ENCODE data around the gene ABHD17C. TPM values are rescaled to one million over a fixed set of nuclear protein-coding genes. Genes with fewer than 3 reads are reported as not detected.

ABHD17C gene
- total and polyA plus RNA-seq, 12 donors: 1.9 to 9.9 (median 5.3) TPM

GRCh38 chr15:80662757-80663553, 32.2 kb upstream of the ABHD17C start:
- intact Hi-C loops (cut with DNase I): loop anchor here in 1 of 2 donors (5.0 kb wide), 1 partner anchor 114 kb away; the partner anchor contains the start of gene CEMIP

DNA sequence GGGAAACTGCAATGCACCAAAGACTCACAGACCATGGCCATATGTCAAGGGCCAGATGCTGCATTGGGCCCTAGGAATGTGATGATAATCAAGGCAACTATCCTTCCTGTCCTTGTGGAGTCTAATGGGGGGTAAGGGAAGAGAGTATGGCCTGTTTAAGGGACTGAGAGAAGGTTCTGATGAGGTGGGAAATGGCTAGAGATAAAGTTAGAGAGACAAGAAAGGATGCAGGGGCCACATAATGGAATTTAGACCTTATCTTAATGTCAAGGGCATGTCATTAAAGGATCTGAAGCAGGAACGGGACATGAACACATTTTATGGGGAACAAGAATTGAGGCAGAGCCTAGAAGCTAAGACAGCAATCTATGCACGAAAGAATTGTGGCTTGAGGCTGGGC, 30.0 kb upstream of the ABHD17C start:
- no peaks in the 10 kb centered on the region for H3K36me3 ChIP-seq (replicated peaks in 1 of 2)
- no peak for DNase-seq
- H3K4me1 ChIP-seq (replicated peaks in 1 of 2): no peaks in the 10 kb centered on the region
- 57 to 70% (median 65%) methylated on average over 2 of the region's 2 CpGs for WGBS, 4 donors
- no peak overlapping the region for H3K27ac ChIP-seq
- intact Hi-C loops (cut with DNase I): no loop called here
- H3K4me3 ChIP-seq: no peak overlapping the region
- H3K9me3 ChIP-seq (replicated peaks in 1 of 3): no peaks in the 10 kb centered on the region
- no peaks in the 10 kb centered on the region for H3K27me3 ChIP-seq
- TF ChIP-seq CTCF (IDR thresholded peaks at IDR 0.05) (no peak), POLR2A (IDR thresholded peaks at IDR 0.05) (no peak)

More at GRCh38 chr15:80662757-80663553, 32.2 kb upstream of the ABHD17C start:
- TF ChIP-seq CTCF (IDR thresholded peaks at IDR 0.05): no peak
- TF ChIP-seq POLR2A (IDR thresholded peaks at IDR 0.05): no peak
- Histone ChIP-seq H3K36me3 (replicated peaks in 1 of 2) (no peaks in the 10 kb centered on the region), H3K27ac (no peak overlapping the region), H3K4me3 (no peak overlapping the region), H3K9me3 (replicated peaks in 1 of 3) (no peaks in the 10 kb centered on the region), H3K27me3 (no peaks in the 10 kb centered on the region), H3K4me1 (replicated peaks in 1 of 2) (no peaks in the 10 kb centered on the region)
- DNase-seq: no peak
- WGBS, 4 donors: 84 to 91% (median 87%) methylated on average over 7 of the region's 7 CpGs

- Histone ChIP-seq H3K9me3 (replicated peaks in 1 of 3) (no peaks in the 10 kb centered on the region), H3K27ac (no peak overlapping the region), H3K4me3 (no peak overlapping the region), H3K36me3 (replicated peaks in 1 of 2) (no peaks in the 10 kb centered on the region), H3K4me1 (replicated peaks in 1 of 2) (no peaks in the 10 kb centered on the region), H3K27me3 (no peaks in the 10 kb centered on the region)
- no peak for TF ChIP-seq CTCF (IDR thresholded peaks at IDR 0.05)
- no peak for TF ChIP-seq POLR2A (IDR thresholded peaks at IDR 0.05)
- DNase-seq: no peak
- WGBS, 4 donors: 74 to 81% (median 75%) methylated on average over 4 of the region's 4 CpGs
- intact Hi-C loops (cut with DNase I): no loop called here
Observed at GRCh38 chr15:80667936-80668335, 27.2 kb upstream of the ABHD17C start.

DNA sequence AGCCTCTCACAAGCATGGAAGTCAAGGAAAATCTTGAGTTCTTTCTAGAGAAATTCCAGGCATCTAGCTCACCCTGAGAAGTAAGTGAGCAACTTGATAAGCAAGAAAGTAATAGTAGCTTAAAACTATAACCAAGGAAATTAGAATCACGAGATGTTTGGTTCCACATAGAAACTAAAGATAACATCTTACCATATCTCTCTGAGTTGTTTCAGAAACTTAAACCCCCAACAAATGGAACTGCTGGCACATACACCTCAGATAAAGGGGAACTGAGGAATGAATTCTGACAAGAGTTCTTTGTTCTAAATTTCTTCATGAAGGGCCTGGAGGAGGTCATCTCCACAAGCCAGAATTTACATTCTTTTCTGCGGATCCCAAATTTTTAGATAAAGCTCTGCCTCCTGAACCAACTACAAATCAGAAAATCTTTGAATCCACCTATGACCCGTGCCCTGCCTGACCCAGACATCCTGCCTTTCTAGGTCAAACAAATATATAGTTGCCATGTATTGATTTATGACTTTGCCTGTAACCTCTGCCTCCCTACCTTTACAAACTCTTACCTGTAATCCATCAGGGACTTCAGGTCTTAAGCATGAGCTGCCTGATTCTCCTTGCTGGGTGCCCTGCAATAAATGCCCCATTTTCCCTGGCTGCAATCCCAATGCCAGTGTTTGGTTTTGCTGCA, 26.4 kb upstream of the ABHD17C start:
- no peak for DNase-seq
- Histone ChIP-seq H3K36me3 (replicated peaks in 1 of 2) (no peaks in the 10 kb centered on the region), H3K27me3 (no peaks in the 10 kb centered on the region), H3K4me1 (replicated peaks in 1 of 2) (no peaks in the 10 kb centered on the region), H3K27ac (no peak overlapping the region), H3K4me3 (no peak overlapping the region), H3K9me3 (replicated peaks in 1 of 3) (no peaks in the 10 kb centered on the region)
- TF ChIP-seq CTCF (IDR thresholded peaks at IDR 0.05) (no peak), POLR2A (IDR thresholded peaks at IDR 0.05) (no peak)
- intact Hi-C loops (cut with DNase I): no loop called here
- 61 to 86% (median 80%) methylated on average over 3 of the region's 3 CpGs for WGBS, 4 donors

Measured in adrenal gland (tissue), 12 donors.